Measurements from ENCODE around the gene CERK.

The CERK gene

DNA sequence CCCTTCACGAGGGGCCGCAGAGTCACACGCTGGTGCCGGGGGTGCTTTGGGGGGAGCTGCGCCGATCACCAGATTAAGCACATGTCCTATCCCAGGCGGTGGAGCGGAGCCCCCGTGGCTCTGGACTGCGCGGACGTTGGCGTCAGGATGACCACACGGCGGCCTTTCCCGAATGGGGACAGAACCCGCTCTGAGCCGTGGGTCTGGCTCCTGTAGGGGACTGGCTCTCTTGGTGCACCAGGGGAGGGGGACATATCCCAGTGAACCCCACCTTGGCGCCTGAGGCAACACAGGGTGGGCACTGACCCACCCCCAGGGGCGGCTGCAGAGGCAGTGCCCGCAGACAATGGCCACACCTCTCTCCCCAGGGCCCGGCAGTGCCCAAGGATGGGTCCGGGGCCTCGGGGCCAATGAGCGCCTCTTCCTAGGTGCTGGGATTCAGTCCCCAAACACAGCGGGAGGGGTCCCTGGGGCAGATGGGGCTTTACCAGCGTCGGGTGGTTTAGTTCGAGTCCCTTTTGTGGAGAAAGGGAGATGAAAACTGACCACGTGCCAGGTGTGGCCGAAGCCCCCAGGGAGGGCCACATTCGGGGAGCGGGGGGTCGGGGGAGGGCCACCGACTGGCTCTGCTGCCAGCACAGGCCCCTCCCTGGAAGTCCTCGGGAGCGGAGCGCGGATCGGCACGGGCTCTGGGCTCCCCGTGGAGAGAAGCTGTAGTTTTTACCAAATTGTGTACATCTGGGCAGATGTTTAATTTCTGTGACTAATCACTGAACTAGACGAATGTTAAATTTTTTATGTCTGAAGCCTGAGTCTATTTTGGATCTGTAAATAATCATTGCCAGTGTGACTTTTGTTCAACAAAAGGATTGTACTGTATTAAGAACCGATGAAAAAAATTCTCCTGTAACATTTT is 59.0 kb downstream of the CERK start:
- peak overlapping the region; percentile 58; the same call in 1 of the 2 replicates for H3K4me3 ChIP-seq
- DNase-seq (ENCODE audit: low read depth, low spot score): peak; percentile 3
- no peaks in the 10 kb centered on the region for H3K9me3 ChIP-seq (ENCODE audit: low read depth, low read length)
- H3K36me3 ChIP-seq (ENCODE audit: insufficient read depth, low read length): no peaks in the 10 kb centered on the region
- peak overlapping the region; percentile 45 for H3K9ac ChIP-seq (ENCODE audit: insufficient read length)
- peak overlapping the region; percentile 82 for H3K27ac ChIP-seq
- no peak for TF ChIP-seq EZH2 (IDR thresholded peaks at IDR 0.05)
- TF ChIP-seq FOXP2 (optimal IDR thresholded peaks at IDR 0.05; ENCODE audit: control extremely low read depth, extremely low read length, insufficient read depth): peak; percentile 31

GRCh38 chr22:46678003-46678657 is 59.9 kb downstream of the CERK start:
- no peak overlapping the region for H3K27ac ChIP-seq
- no peaks in the 10 kb centered on the region for H3K36me3 ChIP-seq (ENCODE audit: insufficient read depth, low read length)
- H3K9ac ChIP-seq (ENCODE audit: insufficient read length): no peak overlapping the region
- no peak for TF ChIP-seq FOXP2 (optimal IDR thresholded peaks at IDR 0.05; ENCODE audit: control extremely low read depth, extremely low read length, insufficient read depth)
- no peak for TF ChIP-seq EZH2 (IDR thresholded peaks at IDR 0.05)
- no peak for TF ChIP-seq POLR2AphosphoS5 (IDR thresholded peaks at IDR 0.05; ENCODE audit: borderline replicate concordance, low read depth, low read length)
- H3K4me3 ChIP-seq: no peak overlapping the region
- DNase-seq (ENCODE audit: low read depth, low spot score): no peak
- no peaks in the 10 kb centered on the region for H3K9me3 ChIP-seq (ENCODE audit: low read depth, low read length)

DNA sequence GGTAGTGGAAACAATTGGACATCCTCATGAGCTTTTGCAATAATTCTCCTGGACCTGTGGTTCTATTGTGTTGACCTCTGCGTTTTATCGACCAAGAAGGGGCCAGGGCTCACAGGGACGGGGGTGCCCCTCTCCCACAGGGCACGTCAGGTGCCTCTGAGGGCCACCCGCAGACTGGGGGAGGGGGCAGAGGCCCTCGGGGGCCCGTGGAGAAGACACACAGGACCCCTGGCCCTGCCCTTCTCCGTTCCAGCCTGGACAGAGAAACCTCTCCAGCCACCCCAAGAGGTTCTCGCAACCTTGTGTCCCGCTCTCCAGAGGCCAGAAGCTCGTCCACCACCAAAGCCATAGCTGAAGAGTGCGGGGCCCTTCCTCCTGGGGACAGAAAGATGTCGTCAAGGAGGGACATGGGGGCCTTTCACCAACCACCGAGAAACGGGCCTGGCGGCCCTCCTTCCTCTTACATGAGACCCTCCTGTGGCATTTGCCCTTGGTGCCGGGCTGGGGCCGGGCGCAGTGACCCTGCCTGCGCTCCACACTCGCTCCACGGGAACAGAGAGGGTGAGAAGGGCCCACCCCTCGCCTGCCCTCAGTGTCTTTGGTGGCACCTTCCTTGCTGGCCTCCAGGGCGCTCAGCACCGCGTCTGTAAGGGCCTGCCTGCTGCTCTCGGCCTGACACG is 60.6 kb downstream of the CERK start:
- H3K27ac ChIP-seq: no peak overlapping the region
- no peak overlapping the region for H3K4me3 ChIP-seq
- H3K36me3 ChIP-seq (ENCODE audit: insufficient read depth, low read length): no peaks in the 10 kb centered on the region
- no peak for DNase-seq (ENCODE audit: low read depth, low spot score)
- TF ChIP-seq POLR2AphosphoS5 (IDR thresholded peaks at IDR 0.05; ENCODE audit: borderline replicate concordance, low read depth, low read length) (no peak), EZH2 (IDR thresholded peaks at IDR 0.05) (no peak), FOXP2 (optimal IDR thresholded peaks at IDR 0.05; ENCODE audit: control extremely low read depth, extremely low read length, insufficient read depth) (no peak)
- H3K9ac ChIP-seq (ENCODE audit: insufficient read length): no peak overlapping the region
- H3K9me3 ChIP-seq (ENCODE audit: low read depth, low read length): no peaks in the 10 kb centered on the region

- H3K9me3 ChIP-seq (ENCODE audit: low read depth, low read length): no peaks in the 10 kb centered on the region
- H3K36me3 ChIP-seq (ENCODE audit: insufficient read depth, low read length): no peaks in the 10 kb centered on the region
- no peak overlapping the region for H3K4me3 ChIP-seq
- no peak overlapping the region for H3K9ac ChIP-seq (ENCODE audit: insufficient read length)
- no peak overlapping the region for H3K27ac ChIP-seq
- TF ChIP-seq FOXP2 (optimal IDR thresholded peaks at IDR 0.05; ENCODE audit: control extremely low read depth, extremely low read length, insufficient read depth): no peak
- TF ChIP-seq EZH2 (IDR thresholded peaks at IDR 0.05): no peak
- no peak for TF ChIP-seq POLR2AphosphoS5 (IDR thresholded peaks at IDR 0.05; ENCODE audit: borderline replicate concordance, low read depth, low read length)
- DNase-seq (ENCODE audit: low read depth, low spot score): no peak
Observed at GRCh38 chr22:46676881-46677280, 61.2 kb downstream of the CERK start.

- Histone ChIP-seq H3K27ac (no peak overlapping the region), H3K4me3 (no peak overlapping the region), H3K36me3 (ENCODE audit: insufficient read depth, low read length) (no peaks in the 10 kb centered on the region), H3K9me3 (ENCODE audit: low read depth, low read length) (no peaks in the 10 kb centered on the region), H3K9ac (ENCODE audit: insufficient read length) (no peak overlapping the region)
- no peak for DNase-seq (ENCODE audit: low read depth, low spot score)
- TF ChIP-seq FOXP2 (optimal IDR thresholded peaks at IDR 0.05; ENCODE audit: control extremely low read depth, extremely low read length, insufficient read depth): no peak
Observed at GRCh38 chr22:46676479-46676878, 61.6 kb downstream of the CERK start.

DNA sequence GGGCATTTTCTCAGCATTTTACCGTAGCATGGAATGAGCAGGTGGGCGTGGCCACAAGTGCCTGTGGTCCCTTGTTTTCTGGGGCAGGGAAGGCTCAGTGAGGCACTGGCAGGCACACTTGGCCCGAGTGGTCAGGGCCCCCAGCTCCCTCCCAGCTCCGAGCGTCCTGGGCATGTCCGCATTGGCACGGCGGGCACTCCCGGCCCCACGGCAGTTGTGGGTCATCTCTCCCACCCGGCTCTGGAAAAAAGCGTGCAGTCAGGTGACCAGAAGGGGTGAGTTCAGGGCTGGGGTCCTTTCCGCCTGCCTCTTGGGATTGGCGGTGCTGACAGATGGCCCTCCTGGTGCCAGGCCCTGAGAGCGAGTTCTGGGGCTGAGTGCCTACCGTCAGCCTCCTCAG is 62.1 kb downstream of the CERK start:
- H3K36me3 ChIP-seq (ENCODE audit: insufficient read depth, low read length): no peaks in the 10 kb centered on the region
- no peak overlapping the region for H3K27ac ChIP-seq
- no peaks in the 10 kb centered on the region for H3K9me3 ChIP-seq (ENCODE audit: low read depth, low read length)
- H3K4me3 ChIP-seq: no peak overlapping the region
- no peak for DNase-seq (ENCODE audit: low read depth, low spot score)
- no peak for TF ChIP-seq EZH2 (IDR thresholded peaks at IDR 0.05)
- no peak for TF ChIP-seq FOXP2 (optimal IDR thresholded peaks at IDR 0.05; ENCODE audit: control extremely low read depth, extremely low read length, insufficient read depth)
- TF ChIP-seq POLR2AphosphoS5 (IDR thresholded peaks at IDR 0.05; ENCODE audit: borderline replicate concordance, low read depth, low read length): no peak
- H3K9ac ChIP-seq (ENCODE audit: insufficient read length): no peak overlapping the region

- TF ChIP-seq EZH2 (IDR thresholded peaks at IDR 0.05): no peak
- TF ChIP-seq FOXP2 (optimal IDR thresholded peaks at IDR 0.05; ENCODE audit: control extremely low read depth, extremely low read length, insufficient read depth): no peak
- TF ChIP-seq POLR2AphosphoS5 (IDR thresholded peaks at IDR 0.05; ENCODE audit: borderline replicate concordance, low read depth, low read length): no peak
- Histone ChIP-seq H3K9ac (ENCODE audit: insufficient read length) (no peak overlapping the region), H3K9me3 (ENCODE audit: low read depth, low read length) (no peaks in the 10 kb centered on the region), H3K27ac (no peak overlapping the region), H3K4me3 (no peak overlapping the region), H3K36me3 (ENCODE audit: insufficient read depth, low read length) (no peaks in the 10 kb centered on the region)
- no peak for DNase-seq (ENCODE audit: low read depth, low spot score)
Observed at GRCh38 chr22:46675479-46675878, 62.6 kb downstream of the CERK start.

GRCh38 chr22:46674906-46675305 is 63.1 kb downstream of the CERK start:
- no peak for DNase-seq (ENCODE audit: low read depth, low spot score)
- Histone ChIP-seq H3K36me3 (ENCODE audit: insufficient read depth, low read length) (no peaks in the 10 kb centered on the region), H3K9me3 (ENCODE audit: low read depth, low read length) (no peaks in the 10 kb centered on the region), H3K9ac (ENCODE audit: insufficient read length) (no peak overlapping the region), H3K4me3 (no peak overlapping the region), H3K27ac (no peak overlapping the region)
- TF ChIP-seq POLR2AphosphoS5 (IDR thresholded peaks at IDR 0.05; ENCODE audit: borderline replicate concordance, low read depth, low read length) (no peak), EZH2 (IDR thresholded peaks at IDR 0.05) (no peak), FOXP2 (optimal IDR thresholded peaks at IDR 0.05; ENCODE audit: control extremely low read depth, extremely low read length, insufficient read depth) (no peak)

All from SK-N-MC (cell line).